IMR-90 (cell line): Measurements from ENCODE around the gene NPL. TPM values are rescaled to one million over a fixed set of nuclear protein-coding genes. Genes with fewer than 3 reads are reported as not detected.

Experiments
- ATAC-seq: fragments of 200-7000 bp; cut with Tn5 transposase; 2 replicates; pipeline ENCODE4 v1.9.1; 2020; ENCODE audit warnings: low read depth, mild to moderate bottlenecking, moderate library complexity
- BruUV-seq: library from RNA; stranded (reverse); fragments of 400-500 nt; replicated peaks from 2 replicates; lab custom pipeline; 2021; lab: Mats Ljungman, UMichigan
- CTCF ChIA-PET: fragments of 300-600 bp; formaldehyde crosslinking; extraction: SDS; loops from one replicate; lab custom pipeline; 2021; ENCODE audit warnings: antibody characterized with exemption; lab: Yijun Ruan, JAX
- POLR2A ChIA-PET: fragments of 300-600 bp; sonication (Branson Sonifier 250); formaldehyde crosslinking; loops from one replicate; lab custom pipeline; 2022; ENCODE audit warnings: antibody characterized with exemption; ENCODE audit not compliant: unreplicated experiment; lab: Charles Lee
- DNase-seq: peaks from one replicate; pipeline ENCODE4 v3.0.0; 2013
- H2AFZ ChIP-seq: replicated peaks from 2 replicates; pipeline ENCODE3; 2013; ENCODE audit warnings: low read length, mild to moderate bottlenecking; ENCODE audit not compliant: poor library complexity
- H2AK5ac ChIP-seq: 2 replicates; pipeline ENCODE4 v1.6.1; 2013; ENCODE audit warnings: low read depth, low read length, inconsistent platforms
- H2AK9ac ChIP-seq: replicated peaks from 2 replicates; pipeline ENCODE3; 2013; ENCODE audit warnings: mild to moderate bottlenecking, low read depth, low read length, moderate library complexity; ENCODE audit not compliant: poor library complexity
- H2BK120ac ChIP-seq: 2 replicates; pipeline ENCODE4 v1.6.1; 2013; ENCODE audit warnings: low read depth, low read length, inconsistent platforms
- H2BK15ac ChIP-seq: 3 replicates; pipeline ENCODE4 v1.6.1; 2013; ENCODE audit warnings: low read depth, low read length, inconsistent platforms
- H2BK20ac ChIP-seq: 2 replicates; pipeline ENCODE4 v1.6.1; 2013; ENCODE audit warnings: low read depth, mild to moderate bottlenecking, inconsistent platforms, low read length, moderate library complexity
- H2BK5ac ChIP-seq: 2 replicates; pipeline ENCODE4 v1.6.1; 2013; ENCODE audit warnings: mild to moderate bottlenecking, low read depth, low read length, inconsistent platforms; ENCODE audit not compliant: poor library complexity, severe bottlenecking
- H3K14ac ChIP-seq: replicated peaks from 2 replicates; pipeline ENCODE4 v1.6.1; 2013; ENCODE audit warnings: low read depth, low read length, inconsistent platforms
- H3K18ac ChIP-seq: 2 replicates; pipeline ENCODE4 v1.6.1; 2013; ENCODE audit warnings: low read depth, low read length, control low read depth
- H3K23ac ChIP-seq: 2 replicates; pipeline ENCODE4 v1.6.1; 2013; ENCODE audit warnings: low read depth, low read length, inconsistent platforms
- H3K27ac ChIP-seq: 2 replicates; pipeline ENCODE4 v1.5.1; 2013; ENCODE audit warnings: mild to moderate bottlenecking, control low read depth, low read length; ENCODE audit not compliant: insufficient read depth
- H3K27me3 ChIP-seq: 2 replicates; pipeline ENCODE4 v1.6.1; 2013; ENCODE audit warnings: low read length; ENCODE audit not compliant: control insufficient read depth, insufficient read depth
- H3K36me3 ChIP-seq: 2 replicates; pipeline ENCODE4 v1.6.1; 2013; ENCODE audit warnings: low read length, mixed read lengths; ENCODE audit not compliant: control insufficient read depth, insufficient read depth
- H3K4ac ChIP-seq: 2 replicates; pipeline ENCODE4 v1.6.1; 2013; ENCODE audit warnings: low read depth, low read length, inconsistent platforms
- H3K4me1 ChIP-seq: 2 replicates; pipeline ENCODE4 v1.6.1; 2013; ENCODE audit warnings: low read length, mixed read lengths; ENCODE audit not compliant: control insufficient read depth, insufficient read depth
- H3K4me2 ChIP-seq: 2 replicates; pipeline ENCODE4 v1.6.1; 2013; ENCODE audit warnings: low read depth, mild to moderate bottlenecking, control low read depth, low read length, moderate library complexity
- H3K4me3 ChIP-seq: 2 replicates; pipeline ENCODE4 v1.5.1; 2013; ENCODE audit warnings: low read depth, mild to moderate bottlenecking, control low read depth, low read length, moderate library complexity; ENCODE audit not compliant: insufficient read depth
- H3K56ac ChIP-seq: 2 replicates; pipeline ENCODE4 v1.6.1; 2013; ENCODE audit warnings: low read length, inconsistent platforms; ENCODE audit not compliant: insufficient read depth; ENCODE audit errors: extremely low read depth
- H3K79me1 ChIP-seq, 2 experiments: 2 replicates each; pipeline ENCODE4 v1.6.1; 2013; ENCODE audit warnings: low read length in 2 of 2, inconsistent platforms in 1 of 2, low read depth in 1 of 2
- H3K9ac ChIP-seq: 2 replicates; pipeline ENCODE4 v1.6.1; 2013; ENCODE audit warnings: low read depth, low read length, control low read depth
- H3K9me1 ChIP-seq: 2 replicates; pipeline ENCODE4 v1.6.1; 2013; ENCODE audit warnings: low read length, inconsistent platforms; ENCODE audit not compliant: insufficient read depth
- H3K9me3 ChIP-seq: 2 replicates; pipeline ENCODE4 v1.6.1; 2013; ENCODE audit warnings: low read length; ENCODE audit not compliant: control insufficient read depth, insufficient read depth
- H4K20me1 ChIP-seq: 2 replicates; pipeline ENCODE4 v1.6.1; 2013; ENCODE audit warnings: low read length, inconsistent platforms; ENCODE audit not compliant: insufficient read depth
- H4K5ac ChIP-seq: 2 replicates; pipeline ENCODE4 v1.6.1; 2013; ENCODE audit warnings: mild to moderate bottlenecking, low read depth, low read length, control low read depth
- H4K8ac ChIP-seq, 2 experiments: 2 replicates each; pipeline ENCODE4 v1.6.1; 2013; ENCODE audit warnings: low read depth in 2 of 2, low read length in 2 of 2, control low read depth in 1 of 2, inconsistent platforms in 1 of 2
- H4K91ac ChIP-seq: 2 replicates; pipeline ENCODE4 v1.6.1; 2013; ENCODE audit warnings: low read depth, low read length, inconsistent platforms; ENCODE audit not compliant: insufficient read depth
- SMC3 ChIP-seq: fragments of 150-350 bp; IDR thresholded peaks from 2 replicates; pipeline ENCODE4 v1.6.1; 2016; ENCODE audit warnings: low read depth, mild to moderate bottlenecking, antibody characterized with exemption, low read length, moderate library complexity
- WGBS, 2 experiments: methylation state at CpG; one replicate each; pipeline versions ENCODE4 v1.1.5 to v1.1.7; 2013; ENCODE audit warnings: missing lambda C conversion rate in 2 of 2; ENCODE audit not compliant: insufficient read length in 1 of 2; ENCODE audit errors: extremely low coverage in 2 of 2; 5-methylcytosine and 5-hydroxymethylcytosine counted together
- dilution Hi-C: fragments of 300-500 bp; cut with HindIII; formaldehyde crosslinking; loops from one replicate; pipeline ENCODE4 v1.14.3; 2018; ENCODE audit warnings: low sequenced_read_pairs; ENCODE audit not compliant: unreplicated experiment
- in situ Hi-C: fragments of 300-500 bp; cut with MboI; formaldehyde crosslinking; loops from 3 replicates; pipeline ENCODE4 v1.14.3; 2019; ENCODE audit warnings: low sequenced_read_pairs, inconsistent platforms, mixed read lengths
- intact Hi-C: fragments of 100-400 bp; cut with micrococcal nuclease; formaldehyde crosslinking; loops from 2 replicates; pipeline ENCODE4 v1.10.0; 2022
- polyA plus RNA-seq, 3 experiments: library from polyadenylated mRNA; depleted of rRNA; stranded (reverse); fragments of >200 nt; gene quantifications; 2 replicates each; pipeline ENCODE4 v1.2.3, GENCODE V29; 2012; ENCODE audit warnings: low replicate concordance in 1 of 3
- total RNA-seq: library from RNA; depleted of rRNA; stranded (reverse); fragments of >200 nt; gene quantifications from 2 replicates; pipeline ENCODE4 v1.2.3, GENCODE V29; 2012

NPL gene
- total and polyA plus RNA-seq, 2 of the 4 experiments (the other 2 are of a cell fraction) = 0.36 to 0.68 TPM

- Histone ChIP-seq H4K91ac (no peak overlapping the region), H3K23ac (no peak overlapping the region), H3K27me3 (peaks cover 22% of the 10 kb centered on the region), H2AK5ac (no peak overlapping the region), H4K20me1 (no peaks in the 10 kb centered on the region), H3K27ac (no peak overlapping the region), H4K8ac (no peak overlapping the region), H3K9ac (no peak overlapping the region), H3K9me1 (no peaks in the 10 kb centered on the region; the same call in 1 of the 2 replicates), H3K4ac (no peak overlapping the region), H2BK5ac (no peak overlapping the region), H2AFZ (no peak overlapping the region), H3K4me3 (no peak overlapping the region), H3K4me2 (no peak overlapping the region), H2BK15ac (no peak overlapping the region), H3K79me1 (no peaks in the 10 kb centered on the region), H3K4me1 (no peaks in the 10 kb centered on the region), H3K18ac (no peak overlapping the region), H2BK120ac (no peak overlapping the region), H3K36me3 (no peaks in the 10 kb centered on the region), H3K56ac (no peak overlapping the region), H2BK20ac (no peak overlapping the region), H3K9me3 (no peaks in the 10 kb centered on the region), H3K14ac (no peak overlapping the region), H2AK9ac (no peak overlapping the region), H4K5ac (no peak overlapping the region)
- BruUV-seq = no TSS peak
- ChIA-PET POLR2A (no interaction called here), CTCF (interaction anchor here (0.5 to 7.4 kb wide), 11 partner anchors 44 to 1306 kb away, joined by 3 to 129 read pairs (median 3); partner anchors contain the start of gene RGS16)
- dilution Hi-C loops = no loop called here
- intact Hi-C loops = loop anchor here (5.0 kb wide), 2 partner anchors 698 to 1308 kb away; no protein-coding TSS in a partner anchor
- TF ChIP-seq SMC3 = no peak
- DNase-seq (no peak), ATAC-seq (no peak)
- no CpG with 5 or more reads among the region's 2 CpGs for WGBS, 2 experiments
- in situ Hi-C loops = loop anchor here (10.0 to 25.0 kb wide), 2 partner anchors 340 to 698 kb away; no protein-coding TSS in a partner anchor
Measured at GRCh38 chr1:182785181-182785580, 4.4 kb upstream of the NPL start.
